ENCODE results near the gene NGDN.

The NGDN gene

GRCh38 chr14:23523229-23524016, 53.9 kb downstream of the NGDN start:
- no peak for DNase-seq

GRCh38 chr14:23524954-23525353, 55.5 kb downstream of the NGDN start:
- no peak for DNase-seq

- no peak for DNase-seq
These were observed 56.1 kb downstream of the NGDN start for GRCh38 chr14:23525611-23526010.

All from activated CD8-positive, alpha-beta memory T cell treated with anti-CD3 and anti-CD28 coated beads, Interleukin-2, amount 50 U/mL, for 4 hours (primary cell).